Activated naive CD8-positive, alpha-beta T cell treated with anti-CD3 and anti-CD28 coated beads, Interleukin-2, amount 50 U/mL, for 16 hours (primary cell): ENCODE data around the gene TPH2.

Source experiments
- DNase-seq: peaks from one replicate; pipeline ENCODE4 v3.0.0-alpha.2; 2020; ENCODE audit warnings: low read depth, low spot score

The TPH2 gene

GRCh38 chr12:71938728-71939385, at the start of gene TPH2:
TPH2 (plus strand) TSS chr12:71938845; CDS start chr12:71938987, 142 bp downstream.
- no peak for DNase-seq

DNA sequence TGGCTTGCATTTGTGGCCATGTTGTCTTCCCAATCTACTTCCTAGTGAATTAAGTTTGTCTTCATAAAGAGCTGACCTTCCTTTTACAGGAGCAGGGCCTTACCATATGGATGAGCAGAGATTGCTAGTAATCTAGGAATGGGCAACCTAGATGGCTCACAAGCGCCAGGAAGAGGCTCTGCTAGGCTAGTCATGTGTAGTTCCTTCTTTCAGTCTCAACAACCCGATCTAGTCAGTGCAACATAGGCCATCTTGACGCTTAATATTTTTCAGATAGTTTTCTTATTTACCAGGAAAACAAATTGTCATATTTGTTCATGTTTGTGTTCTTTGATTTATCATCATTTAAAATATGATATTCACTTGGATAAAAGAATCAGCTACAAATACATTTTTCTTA, 48.2 kb upstream of the TPH2 start:
- no peak for DNase-seq

- no peak for DNase-seq
Measured at GRCh38 chr12:71892059-71892458, 46.6 kb upstream of the TPH2 start.

DNA sequence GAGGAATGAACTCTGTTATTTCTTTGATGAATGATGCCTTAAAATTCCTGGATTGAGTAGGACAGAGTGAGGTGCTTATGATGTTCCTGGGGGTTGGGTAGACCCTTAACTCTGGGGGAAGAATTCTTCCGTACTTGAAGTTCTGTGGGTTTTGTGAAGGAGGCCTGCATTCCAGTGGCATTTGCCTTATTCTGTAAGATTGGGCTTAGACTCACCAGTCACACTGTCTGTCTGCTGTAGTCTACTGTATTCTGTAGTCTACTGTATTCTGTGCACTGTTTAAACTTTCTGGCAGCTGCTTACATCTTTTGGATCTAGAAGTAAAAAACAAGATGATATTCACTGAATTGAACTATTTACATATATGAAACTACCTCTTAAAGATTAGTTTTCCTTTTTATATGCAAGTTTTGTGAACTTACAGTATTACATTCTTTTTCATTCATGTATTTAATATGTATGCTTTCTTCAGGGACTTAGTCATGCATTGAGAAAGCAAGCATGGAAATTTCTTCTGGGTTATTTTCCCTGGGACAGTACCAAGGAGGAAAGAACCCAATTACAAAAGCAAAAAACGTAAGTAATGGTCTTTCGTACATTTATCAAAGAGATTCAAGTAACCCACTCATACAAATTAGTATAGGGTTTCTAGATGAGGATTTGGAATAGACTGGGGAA, 42.3 kb upstream of the TPH2 start:
- no peak for DNase-seq

DNA sequence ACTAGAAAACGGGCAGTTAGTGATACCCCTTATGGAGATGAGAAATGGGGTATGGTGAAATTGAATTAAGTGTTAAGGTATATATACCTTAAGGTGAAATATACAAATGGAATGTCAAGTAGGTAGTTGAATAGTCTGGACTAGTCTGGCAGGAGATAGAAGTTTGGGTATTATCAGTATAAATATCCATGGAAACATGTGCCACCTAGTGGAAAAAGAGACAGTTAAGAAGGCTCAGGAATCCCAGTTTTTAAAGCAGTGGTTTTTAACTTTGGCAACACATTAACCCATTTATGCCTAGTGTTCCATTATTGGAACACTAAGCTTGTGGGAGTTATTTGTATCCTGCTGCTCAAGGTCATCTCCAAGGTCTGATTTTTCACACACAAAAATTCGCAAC, 38.6 kb upstream of the TPH2 start:
- DNase-seq = no peak

DNA sequence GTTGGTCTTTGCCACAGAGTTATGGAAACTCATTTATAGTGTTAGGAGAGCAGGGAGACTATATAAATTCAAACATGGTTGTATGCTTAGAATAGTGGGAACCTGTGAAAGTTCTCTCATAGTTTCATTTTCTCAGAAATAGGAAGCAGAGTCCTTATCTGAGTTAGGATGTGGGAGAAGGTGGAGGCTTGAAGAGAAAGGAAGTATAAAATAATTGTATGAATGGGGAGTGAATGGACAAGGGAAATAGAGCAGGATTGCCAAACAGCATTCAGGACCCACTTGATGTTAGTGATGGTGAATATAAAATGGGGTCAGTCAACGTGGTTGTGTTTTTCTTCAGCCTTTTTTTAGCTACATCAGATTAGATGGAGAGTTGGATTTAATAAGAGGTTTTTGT, 34.0 kb upstream of the TPH2 start:
- no peak for DNase-seq

- no peak for DNase-seq
Measured at GRCh38 chr12:71935594-71935993, 3.1 kb upstream of the TPH2 start.

DNA sequence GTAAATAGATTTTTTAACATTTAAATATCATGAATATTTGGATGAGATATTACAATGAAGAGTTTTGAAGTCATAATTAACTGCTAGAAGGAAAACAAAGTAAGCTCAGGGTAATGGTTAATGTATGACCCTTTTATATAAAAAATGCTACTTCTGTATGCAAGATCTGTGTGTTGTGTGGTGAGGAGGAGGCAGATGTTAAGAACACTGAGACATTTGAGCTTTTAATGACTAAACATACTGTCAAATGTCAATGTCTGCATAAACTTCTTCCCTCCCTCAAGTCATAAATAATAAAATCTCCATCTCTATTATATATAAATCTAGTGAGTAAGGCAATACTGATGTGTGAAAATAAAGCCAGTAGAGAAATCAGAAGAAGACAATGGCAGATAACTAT, 1.4 kb downstream of the TPH2 start:
- DNase-seq = no peak

GRCh38 chr12:71941174-71941573, 2.5 kb downstream of the TPH2 start:
- DNase-seq = no peak

GRCh38 chr12:71942259-71942658, 3.6 kb downstream of the TPH2 start:
- no peak for DNase-seq

DNA sequence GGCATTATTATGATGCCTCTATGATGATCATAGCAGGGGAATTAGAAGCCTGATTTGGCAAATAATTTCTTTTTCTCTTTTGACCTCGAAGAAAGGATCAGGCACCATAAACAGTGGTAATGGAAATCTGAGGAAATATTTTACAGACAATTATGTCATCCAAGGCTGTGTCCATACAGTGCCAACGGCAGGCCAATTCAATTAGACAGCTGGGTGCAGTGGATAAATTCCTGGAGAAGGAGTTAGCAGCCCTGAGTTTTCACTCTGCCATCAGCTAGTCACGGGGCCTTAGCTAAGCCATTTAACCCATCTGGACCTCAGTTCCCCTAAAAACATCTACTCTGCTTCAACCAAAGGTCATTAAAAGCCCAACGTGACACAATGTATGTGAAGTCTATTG, 4.1 kb downstream of the TPH2 start:
- DNase-seq = no peak

GRCh38 chr12:71945121-71945520, 6.5 kb downstream of the TPH2 start:
- DNase-seq = no peak

DNA sequence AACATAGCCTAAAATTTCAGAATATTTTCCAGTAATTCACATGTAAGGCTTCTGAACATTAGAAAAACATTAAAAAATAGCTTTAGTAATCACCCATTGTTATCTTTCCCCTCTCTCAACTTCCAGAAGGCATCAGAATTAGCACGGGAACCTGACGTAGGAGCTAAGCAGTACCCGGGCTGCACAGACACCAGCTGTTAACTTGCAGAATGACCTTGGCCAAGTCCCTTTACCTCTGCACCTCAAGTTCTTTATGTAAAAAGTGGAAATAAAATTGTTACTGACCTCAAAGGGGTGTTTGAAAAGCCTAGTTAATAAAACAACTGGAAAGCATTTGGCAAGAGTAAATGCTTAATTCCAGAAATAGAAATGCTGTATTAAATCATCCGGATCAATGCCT, 7.2 kb downstream of the TPH2 start:
- DNase-seq = no peak

- DNase-seq = no peak
Measured at GRCh38 chr12:71947645-71948105, 9.0 kb downstream of the TPH2 start.

- DNase-seq = no peak
Measured at GRCh38 chr12:71948390-71948789, 9.7 kb downstream of the TPH2 start.

GRCh38 chr12:71949646-71950045, 11.0 kb downstream of the TPH2 start:
- DNase-seq = no peak

DNA sequence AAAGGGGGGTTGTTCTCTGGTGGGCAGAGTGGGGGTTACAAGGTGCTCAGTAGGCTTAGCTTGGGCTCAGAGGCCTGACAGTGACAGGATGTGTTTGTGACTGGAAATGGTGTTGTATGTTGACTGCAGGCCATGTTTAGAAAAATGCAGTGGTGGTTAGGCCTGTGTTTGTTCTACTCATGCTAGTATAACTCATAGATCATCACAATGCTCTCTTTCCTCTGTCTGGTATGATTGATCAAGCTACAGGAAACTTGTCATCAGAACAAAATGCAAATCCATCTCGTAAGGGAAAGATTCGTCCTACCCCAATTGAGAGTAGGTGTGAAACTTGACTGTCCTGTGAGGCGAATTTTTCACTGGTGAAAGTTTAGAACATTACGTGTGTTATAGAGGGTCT, 11.8 kb downstream of the TPH2 start:
- no peak for DNase-seq

DNA sequence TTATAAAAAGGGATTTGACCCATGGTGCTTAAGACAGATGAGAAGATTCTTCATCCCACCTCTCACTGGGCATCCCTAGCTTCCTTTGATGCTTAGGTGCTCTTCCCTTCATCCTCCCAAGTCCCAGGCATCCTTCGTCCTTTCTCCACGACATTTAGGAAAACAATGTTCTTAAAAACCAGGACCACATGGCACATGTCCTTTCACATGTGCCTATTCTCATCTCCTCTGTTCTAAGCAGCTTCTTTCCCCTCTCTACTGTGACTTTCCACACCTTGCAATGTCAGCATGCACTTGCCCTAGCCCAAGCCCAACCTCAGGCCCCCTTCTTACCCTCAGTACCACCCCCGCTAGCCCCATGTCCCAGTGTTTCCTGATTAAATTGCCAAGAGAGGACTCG, 12.2 kb downstream of the TPH2 start:
- no peak for DNase-seq

GRCh38 chr12:71954083-71954778, 15.6 kb downstream of the TPH2 start:
- no peak for DNase-seq

- DNase-seq = no peak
Measured at GRCh38 chr12:71954861-71955260, 16.2 kb downstream of the TPH2 start.

DNA sequence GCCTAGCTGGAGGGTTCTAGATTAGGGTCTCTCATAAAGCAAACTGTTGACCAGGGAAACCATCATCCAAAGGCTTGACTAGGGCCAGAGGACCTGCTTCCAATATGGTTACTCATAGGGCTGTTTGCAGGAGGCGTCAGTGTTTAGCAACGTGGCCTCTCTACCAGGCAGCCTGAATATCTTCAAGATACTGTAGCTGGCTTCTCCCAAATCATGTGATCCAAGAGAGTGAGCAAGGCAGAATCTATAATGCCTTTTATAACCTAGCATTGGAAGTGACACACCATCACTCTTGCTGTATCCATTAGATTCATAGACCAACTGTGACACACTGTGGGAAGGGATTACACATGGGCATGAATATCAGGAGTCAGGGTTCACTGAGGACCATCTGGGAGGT, 17.3 kb downstream of the TPH2 start:
- DNase-seq = no peak

DNA sequence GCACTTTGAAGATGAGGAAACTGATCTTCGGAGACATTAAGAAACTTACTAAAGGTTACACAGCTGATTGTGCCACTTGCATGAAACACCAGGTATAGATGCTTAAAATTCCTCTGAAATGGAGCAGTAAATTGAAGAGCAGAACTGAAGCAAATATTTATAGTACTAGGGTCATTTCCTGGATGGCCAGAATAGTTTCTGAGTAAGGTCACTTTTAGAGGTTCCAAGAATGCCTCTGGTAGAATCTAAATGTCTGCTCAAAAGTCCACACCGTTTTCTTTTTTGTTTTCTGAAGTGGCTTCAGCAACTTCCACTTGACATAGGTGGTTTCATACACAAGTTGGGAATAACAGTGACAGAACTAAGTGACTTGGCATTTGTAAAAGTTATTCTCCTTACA, 19.4 kb downstream of the TPH2 start:
- no peak for DNase-seq

DNA sequence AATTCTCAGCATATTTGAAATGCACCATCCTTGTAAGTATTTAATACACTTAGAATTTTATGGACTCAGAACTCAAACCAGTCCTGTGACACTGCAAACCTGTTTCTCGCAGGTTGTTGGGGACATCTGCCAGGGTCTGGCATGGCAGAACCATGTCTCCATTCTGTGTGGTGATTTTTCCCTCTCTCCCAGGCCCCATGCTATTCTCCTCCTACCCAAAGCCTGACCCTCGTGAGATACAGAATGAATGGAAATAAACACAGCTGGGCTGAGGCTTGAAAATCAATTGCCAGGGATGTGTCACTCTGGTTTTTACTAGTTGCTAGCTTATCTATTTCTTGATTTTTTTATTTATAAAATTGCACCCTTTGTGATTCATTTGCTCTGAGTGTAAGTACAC, 19.8 kb downstream of the TPH2 start:
- no peak for DNase-seq
